Measurements from ENCODE around the gene ANKRD66.
A peak's percentile ranks its signal among the peaks of the same experiment; 100 is the strongest.

Gene ANKRD66

DNA sequence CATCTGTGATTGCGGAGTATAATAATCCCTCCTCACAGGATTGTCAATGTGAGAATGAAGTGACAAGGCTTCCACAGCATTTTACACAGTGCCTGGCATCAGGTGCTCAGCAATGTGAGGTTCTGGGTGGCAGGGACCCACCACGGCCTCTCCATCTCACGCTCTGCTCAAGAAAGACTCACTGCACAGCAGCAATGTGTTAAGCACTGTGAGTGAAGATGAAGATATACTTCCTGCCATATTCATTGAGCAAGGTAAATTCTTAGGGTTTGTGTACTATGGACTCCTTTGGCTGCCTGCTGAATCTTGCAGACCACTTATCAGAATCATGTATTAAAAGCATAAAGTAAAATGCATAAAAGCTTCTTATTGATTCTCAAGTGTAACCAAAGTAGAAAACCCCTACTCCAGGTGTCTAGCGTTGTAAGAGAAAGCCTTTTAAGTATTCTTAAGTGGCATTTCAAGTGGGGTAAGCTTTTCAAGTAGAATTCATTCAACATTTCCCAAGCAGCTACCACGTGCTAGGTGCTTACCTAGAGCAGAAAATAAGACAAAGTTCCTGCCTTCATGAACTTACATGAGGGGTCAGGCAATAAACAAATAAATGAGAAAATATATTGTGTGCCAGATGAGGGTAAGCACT is 29.5 kb downstream of the ANKRD66 start:
- H3K36me3 ChIP-seq (ENCODE audit: control insufficient read depth, insufficient read depth, low read length): no peaks in the 10 kb centered on the region
- no peaks in the 10 kb centered on the region for H3K27me3 ChIP-seq (replicated peaks; ENCODE audit: control insufficient read depth, insufficient read depth, low read length)
- DNase-seq (ENCODE audit: extremely low read depth, insufficient read length): no peak
- no peak overlapping the region for H3K4me3 ChIP-seq (replicated peaks; ENCODE audit: low read depth, low read length)
- TF ChIP-seq CTCF (IDR thresholded peaks at IDR 0.05; ENCODE audit: insufficient read depth, low read length, poor library complexity, severe bottlenecking): no peak

GRCh38 chr6:46777476-46778346 is 31.0 kb downstream of the ANKRD66 start:
- no peak for TF ChIP-seq CTCF (IDR thresholded peaks at IDR 0.05; ENCODE audit: insufficient read depth, low read length, poor library complexity, severe bottlenecking)
- no peaks in the 10 kb centered on the region for H3K36me3 ChIP-seq (ENCODE audit: control insufficient read depth, insufficient read depth, low read length)
- H3K27me3 ChIP-seq (replicated peaks; ENCODE audit: control insufficient read depth, insufficient read depth, low read length): no peaks in the 10 kb centered on the region
- DNase-seq (ENCODE audit: extremely low read depth, insufficient read length): no peak
- no peak overlapping the region for H3K4me3 ChIP-seq (replicated peaks; ENCODE audit: low read depth, low read length)

DNA sequence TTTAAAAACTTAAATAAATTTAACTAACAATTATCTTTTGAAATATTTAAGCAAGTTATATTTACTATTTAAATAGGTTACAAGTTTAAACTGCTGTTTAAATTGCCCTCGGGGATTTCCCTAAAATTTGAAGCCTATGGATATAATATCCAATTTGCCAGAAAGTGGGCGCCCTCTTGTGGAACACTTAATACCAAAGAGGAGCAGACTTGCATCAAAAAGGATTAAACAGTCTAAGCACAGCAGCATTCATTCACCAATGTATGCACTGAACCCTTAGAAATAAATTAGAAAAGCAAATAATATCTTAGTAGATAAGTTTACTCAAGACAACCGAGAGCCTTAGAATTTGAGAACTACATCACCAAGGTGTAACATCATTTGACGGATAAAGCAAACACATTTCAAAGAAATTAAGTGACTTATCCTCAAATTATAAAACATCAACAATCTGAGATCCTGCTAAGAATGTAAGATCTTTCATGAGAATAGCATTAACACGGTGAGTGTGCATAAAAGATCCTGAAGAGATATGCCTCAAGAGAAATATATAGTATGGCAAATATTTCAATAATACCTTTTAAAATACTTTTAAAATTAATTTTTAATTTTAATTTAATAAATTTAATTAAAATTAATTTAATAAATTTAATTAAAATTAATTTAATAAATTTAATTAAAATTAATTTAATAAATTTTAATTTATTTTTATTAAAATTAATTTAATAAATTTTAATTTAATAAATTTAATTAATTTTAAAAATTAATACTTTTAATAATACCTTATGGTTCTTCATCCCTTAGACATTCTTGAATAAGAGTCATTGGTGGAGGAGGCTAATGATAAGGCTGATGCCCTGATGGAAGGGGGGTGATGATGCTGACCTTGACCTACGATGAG is 35.0 kb downstream of the ANKRD66 start:
- TF ChIP-seq CTCF (IDR thresholded peaks at IDR 0.05; ENCODE audit: insufficient read depth, low read length, poor library complexity, severe bottlenecking): peak; percentile 68
- peak; percentile 9 for DNase-seq (ENCODE audit: extremely low read depth, insufficient read length)

DNA sequence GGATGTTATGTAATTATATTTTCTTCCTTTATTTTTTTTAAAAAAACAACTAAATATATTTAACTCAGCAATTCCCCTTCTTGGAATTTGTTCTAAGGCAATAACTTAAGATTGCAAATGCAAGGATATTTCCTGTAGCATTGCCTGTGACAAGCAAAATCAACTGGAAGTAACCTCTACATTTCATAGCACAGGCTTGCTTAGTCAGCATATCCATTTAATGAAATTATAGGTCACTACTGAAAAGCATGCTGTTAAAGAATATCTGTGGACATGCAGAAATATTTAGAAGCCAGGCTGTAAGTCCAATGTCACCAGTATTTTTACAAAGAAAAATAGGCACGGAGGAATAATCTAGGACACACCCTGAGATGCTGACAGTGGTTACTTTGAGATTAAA is 37.8 kb downstream of the ANKRD66 start:
- H3K36me3 ChIP-seq (ENCODE audit: control insufficient read depth, insufficient read depth, low read length): no peaks in the 10 kb centered on the region
- DNase-seq (ENCODE audit: extremely low read depth, insufficient read length): no peak
- no peak overlapping the region for H3K4me3 ChIP-seq (replicated peaks; ENCODE audit: low read depth, low read length)
- no peaks in the 10 kb centered on the region for H3K27me3 ChIP-seq (replicated peaks; ENCODE audit: control insufficient read depth, insufficient read depth, low read length)
- no peak for TF ChIP-seq CTCF (IDR thresholded peaks at IDR 0.05; ENCODE audit: insufficient read depth, low read length, poor library complexity, severe bottlenecking)

More for the DNA sequence above, 35.0 kb downstream of the ANKRD66 start:
- Histone ChIP-seq H3K36me3 (ENCODE audit: control insufficient read depth, insufficient read depth, low read length) (no peaks in the 10 kb centered on the region), H3K27me3 (replicated peaks; ENCODE audit: control insufficient read depth, insufficient read depth, low read length) (no peaks in the 10 kb centered on the region), H3K4me3 (replicated peaks; ENCODE audit: low read depth, low read length) (no peak overlapping the region)

DNA sequence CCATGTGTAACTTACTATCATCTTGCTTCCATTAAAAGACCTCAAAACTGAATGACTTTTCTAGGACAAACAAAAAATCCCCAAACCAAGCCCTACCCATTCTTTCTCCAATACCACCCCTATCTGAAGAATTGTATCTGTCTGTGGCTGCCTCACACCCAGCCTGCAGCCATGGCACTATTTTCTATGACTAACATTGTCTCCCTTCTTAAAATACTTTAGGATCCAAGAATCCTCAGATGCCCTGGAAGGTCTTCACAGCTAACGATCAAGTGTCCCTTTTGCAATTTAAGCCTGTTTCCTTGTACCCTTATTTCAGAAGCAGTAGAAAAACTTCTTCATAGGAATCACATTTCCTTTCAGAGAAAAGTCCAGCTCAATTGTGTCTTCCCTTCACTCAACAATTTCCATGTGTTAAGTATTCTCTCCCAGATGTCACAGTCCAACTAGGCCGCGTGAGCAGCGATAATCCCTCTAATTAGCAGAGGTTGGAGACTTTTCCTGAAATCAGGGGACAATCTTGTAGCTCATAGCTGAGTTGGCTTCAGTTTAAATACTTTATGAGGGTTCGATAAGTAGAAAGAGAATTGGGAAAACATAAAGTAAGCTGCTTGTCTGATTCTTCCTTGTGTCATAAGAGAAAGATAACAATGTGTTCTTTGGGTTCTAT is 41.3 kb downstream of the ANKRD66 start:
- H3K36me3 ChIP-seq (ENCODE audit: control insufficient read depth, insufficient read depth, low read length): no peaks in the 10 kb centered on the region
- H3K4me3 ChIP-seq (replicated peaks; ENCODE audit: low read depth, low read length): no peak overlapping the region
- no peaks in the 10 kb centered on the region; the same call in 1 of the 2 replicates for H3K27me3 ChIP-seq (replicated peaks; ENCODE audit: control insufficient read depth, insufficient read depth, low read length)
- no peak for TF ChIP-seq CTCF (IDR thresholded peaks at IDR 0.05; ENCODE audit: insufficient read depth, low read length, poor library complexity, severe bottlenecking)
- DNase-seq (ENCODE audit: extremely low read depth, insufficient read length): no peak
